ENCODE measurements around the gene SARDH.

The SARDH gene

GRCh38 chr9:133664173-133665050 lies 73.7 kb downstream of the SARDH start:
- FAIRE-seq = no peak

- no peak for FAIRE-seq
Measured at GRCh38 chr9:133661846-133662540, 76.2 kb downstream of the SARDH start.

GRCh38 chr9:133659516-133659915 lies 78.6 kb downstream of the SARDH start:
- FAIRE-seq = no peak

GRCh38 chr9:133658442-133659431 lies 79.4 kb downstream of the SARDH start:
- no peak for FAIRE-seq

- FAIRE-seq = no peak
Measured at GRCh38 chr9:133657120-133657661, 81.0 kb downstream of the SARDH start.

GRCh38 chr9:133656211-133657119 lies 81.7 kb downstream of the SARDH start:
- no peak for FAIRE-seq

- FAIRE-seq = no peak
Measured at GRCh38 chr9:133655701-133656100, 82.5 kb downstream of the SARDH start.

- FAIRE-seq = no peak
Measured at GRCh38 chr9:133654736-133655657, 83.2 kb downstream of the SARDH start.

- no peak for FAIRE-seq
Measured at GRCh38 chr9:133653638-133654037, 84.5 kb downstream of the SARDH start.

GRCh38 chr9:133650026-133650425 lies 88.1 kb downstream of the SARDH start:
- no peak for FAIRE-seq

GRCh38 chr9:133649194-133649593 lies 89.0 kb downstream of the SARDH start:
- no peak for FAIRE-seq

- no peak for FAIRE-seq
Measured at GRCh38 chr9:133647765-133648469, 90.2 kb downstream of the SARDH start.

GRCh38 chr9:133647148-133647547 lies 91.0 kb downstream of the SARDH start:
- no peak for FAIRE-seq

GRCh38 chr9:133645021-133645765 lies 93.0 kb downstream of the SARDH start:
- FAIRE-seq = no peak

GRCh38 chr9:133643978-133644760 lies 94.0 kb downstream of the SARDH start:
- FAIRE-seq = no peak

GRCh38 chr9:133643362-133643755 lies 94.8 kb downstream of the SARDH start:
- no peak for FAIRE-seq

GRCh38 chr9:133642708-133643361 lies 95.3 kb downstream of the SARDH start:
- FAIRE-seq = no peak

Data from G401.6 (cell line).